Liver (tissue), 3 donors: Measurements from ENCODE around the gene PBOV1.

Source experiments
- ATF3 ChIP-seq: IDR thresholded peaks from 2 replicates; pipeline ENCODE4 v1.6.1; 2016; ENCODE audit warnings: antibody characterized with exemption
- CTCF ChIP-seq: fragments of 150-350 bp; IDR thresholded peaks from 2 replicates; pipeline ENCODE4 v1.5.1; 2017; ENCODE audit warnings: improper control_type of control experiment, low read depth, low read length; ENCODE audit not compliant: missing input control
- EGR1 ChIP-seq, 2 donors: IDR thresholded peaks; 2 replicates each; pipeline ENCODE4 v1.6.1; 2016 to 2018; ENCODE audit warnings: antibody characterized with exemption in 2 of 2, low read depth in 2 of 2
- JUND ChIP-seq, 2 donors: IDR thresholded peaks; 2 replicates each; pipeline ENCODE4 v1.6.1; 2016; ENCODE audit warnings: antibody characterized with exemption in 2 of 2
- RAD21 ChIP-seq, 2 donors: IDR thresholded peaks; 2 replicates each; pipeline ENCODE4 v1.6.1; 2016; ENCODE audit warnings: antibody characterized with exemption in 2 of 2, mild to moderate bottlenecking in 2 of 2
- REST ChIP-seq: IDR thresholded peaks from 2 replicates; pipeline ENCODE4 v1.6.1; 2016; ENCODE audit warnings: antibody characterized with exemption, mild to moderate bottlenecking
- RXRA ChIP-seq, 2 donors: IDR thresholded peaks; 2 replicates each; pipeline ENCODE4 v1.6.1; 2017 to 2018; ENCODE audit warnings: antibody characterized with exemption in 2 of 2, mild to moderate bottlenecking in 1 of 2
- TAF1 ChIP-seq: conservative IDR thresholded peaks from 2 replicates; pipeline ENCODE4 v1.6.1; 2016; ENCODE audit warnings: antibody characterized with exemption, mild to moderate bottlenecking
- YY1 ChIP-seq: IDR thresholded peaks from 2 replicates; pipeline ENCODE4 v1.6.1; 2016; ENCODE audit warnings: antibody characterized with exemption, mild to moderate bottlenecking
- ZBTB33 ChIP-seq: IDR thresholded peaks from 2 replicates; pipeline ENCODE4 v1.6.1; 2016; ENCODE audit warnings: antibody characterized with exemption
- donor health status: healthy.
- donor health status: healthy.

- no peak for TF ChIP-seq CTCF
- TF ChIP-seq YY1 = no peak
- no peak for TF ChIP-seq TAF1
- TF ChIP-seq RAD21 (IDR thresholded peaks at IDR 0.05) = no peak
- TF ChIP-seq REST = no peak
- no peak for TF ChIP-seq EGR1 (IDR thresholded peaks at IDR 0.05; ENCODE audit: low read depth in 2 of 2)
- TF ChIP-seq ATF3 = no peak
- TF ChIP-seq RXRA (IDR thresholded peaks at IDR 0.05) = no peak
- TF ChIP-seq ZBTB33 = no peak
- TF ChIP-seq JUND (IDR thresholded peaks at IDR 0.05) = no peak
Measured at GRCh38 chr6:138211048-138211581, 7.2 kb downstream of the PBOV1 start.
